H9 (cell line): ENCODE measurements around the gene CTSH. TPM values are rescaled to one million over a fixed set of nuclear protein-coding genes. Genes with fewer than 3 reads are reported as not detected.

Experiments used
- DNase-seq: peaks from one replicate; pipeline ENCODE4 v3.0.0-alpha.2; 2017
- H2AFZ ChIP-seq: one replicate; pipeline ENCODE4 v1.6.1; 2013; ENCODE audit warnings: mild to moderate bottlenecking, low read length, control low read depth, moderate library complexity
- H2AK5ac ChIP-seq: 2 replicates; pipeline ENCODE4 v1.6.1; 2013; ENCODE audit warnings: low read length, control low read depth, mixed read lengths; ENCODE audit not compliant: insufficient read length
- H2BK120ac ChIP-seq: one replicate; pipeline ENCODE4 v1.6.1; 2013; ENCODE audit warnings: low read depth, mild to moderate bottlenecking, low read length, control low read depth, inconsistent platforms; ENCODE audit not compliant: poor library complexity, severe bottlenecking
- H2BK12ac ChIP-seq: 2 replicates; pipeline ENCODE4 v1.6.1; 2013; ENCODE audit warnings: low read length, control low read depth, mixed read lengths, low read depth; ENCODE audit not compliant: insufficient read length
- H2BK15ac ChIP-seq: 2 replicates; pipeline ENCODE4 v1.6.1; 2013; ENCODE audit warnings: low read depth, low read length, control low read depth
- H2BK20ac ChIP-seq: one replicate; pipeline ENCODE4 v1.6.1; 2013; ENCODE audit warnings: low read depth, mild to moderate bottlenecking, low read length, control low read depth, inconsistent platforms; ENCODE audit not compliant: poor library complexity, severe bottlenecking
- H2BK5ac ChIP-seq: 2 replicates; pipeline ENCODE4 v1.6.1; 2013; ENCODE audit warnings: low read length, control low read depth, mixed read lengths; ENCODE audit not compliant: insufficient read length
- H3K14ac ChIP-seq: 2 replicates; pipeline ENCODE4 v1.6.1; 2013; ENCODE audit warnings: low read length, control low read depth; ENCODE audit not compliant: insufficient read depth
- H3K18ac ChIP-seq: 2 replicates; pipeline ENCODE4 v1.6.1; 2013; ENCODE audit warnings: low read depth, mild to moderate bottlenecking, mixed read lengths, low read length, control low read depth; ENCODE audit not compliant: insufficient read length
- H3K23ac ChIP-seq: 2 replicates; pipeline ENCODE4 v1.6.1; 2013; ENCODE audit warnings: low read length, control low read depth, mixed read lengths, low read depth; ENCODE audit not compliant: insufficient read length
- H3K23me2 ChIP-seq: 2 replicates; pipeline ENCODE4 v1.6.1; 2013; ENCODE audit warnings: low read depth, mild to moderate bottlenecking, mixed read lengths, low read length, control low read depth; ENCODE audit not compliant: insufficient read length, poor library complexity, severe bottlenecking
- H3K27ac ChIP-seq: 2 replicates; pipeline ENCODE4 v1.5.1; 2013; ENCODE audit warnings: low read length, control low read depth, mixed read lengths, low read depth; ENCODE audit not compliant: insufficient read length
- H3K27me3 ChIP-seq: 2 replicates; pipeline ENCODE4 v1.6.1; 2013; ENCODE audit warnings: low read length, control low read depth, inconsistent platforms; ENCODE audit not compliant: insufficient read depth
- H3K4ac ChIP-seq: 2 replicates; pipeline ENCODE4 v1.6.1; 2013; ENCODE audit warnings: low read depth, mild to moderate bottlenecking, control low read depth, inconsistent platforms, low read length, moderate library complexity
- H3K4me1 ChIP-seq: 2 replicates; pipeline ENCODE4 v1.6.1; 2013; ENCODE audit warnings: low read length, control low read depth, inconsistent platforms; ENCODE audit not compliant: insufficient read depth
- H3K4me2 ChIP-seq: 2 replicates; pipeline ENCODE4 v1.6.1; 2013; ENCODE audit warnings: low read length, control low read depth, mixed read lengths; ENCODE audit not compliant: insufficient read length, insufficient read depth
- H3K56ac ChIP-seq: 2 replicates; pipeline ENCODE4 v1.6.1; 2013; ENCODE audit warnings: low read depth, mild to moderate bottlenecking, mixed read lengths, low read length, control low read depth; ENCODE audit not compliant: insufficient read length
- H3K79me1 ChIP-seq: 2 replicates; pipeline ENCODE4 v1.6.1; 2013; ENCODE audit warnings: low read depth, mild to moderate bottlenecking, moderate library complexity, low read length, control low read depth, inconsistent platforms; ENCODE audit not compliant: insufficient read depth, poor library complexity, severe bottlenecking
- H3K79me2 ChIP-seq: 2 replicates; pipeline ENCODE4 v1.6.1; 2013; ENCODE audit warnings: low read length, control low read depth, inconsistent platforms; ENCODE audit not compliant: insufficient read depth
- H3K9ac ChIP-seq: 2 replicates; pipeline ENCODE4 v1.6.1; 2013; ENCODE audit warnings: low read length, control low read depth, mixed read lengths; ENCODE audit not compliant: insufficient read length; ENCODE audit errors: extremely low read depth
- H3K9me3 ChIP-seq: one replicate; pipeline ENCODE4 v1.6.1; 2013; ENCODE audit warnings: low read depth, low read length, inconsistent platforms; ENCODE audit not compliant: control insufficient read depth
- H3T11ph ChIP-seq: one replicate; pipeline ENCODE4 v1.6.1; 2013; ENCODE audit warnings: mild to moderate bottlenecking, low read length, control low read depth, inconsistent platforms
- H4K20me1 ChIP-seq: one replicate; pipeline ENCODE4 v1.6.1; 2013; ENCODE audit not compliant: control insufficient read depth, insufficient read length, insufficient read depth
- H4K5ac ChIP-seq: 2 replicates; pipeline ENCODE4 v1.6.1; 2013; ENCODE audit warnings: low read depth, mild to moderate bottlenecking, mixed read lengths, low read length, control low read depth; ENCODE audit not compliant: insufficient read length
- H4K8ac ChIP-seq: replicated peaks from 2 replicates; pipeline ENCODE4 v1.6.1; 2013; ENCODE audit warnings: low read length, control low read depth, mixed read lengths, low read depth; ENCODE audit not compliant: insufficient read length
- H4K91ac ChIP-seq: 2 replicates; pipeline ENCODE4 v1.6.1; 2013; ENCODE audit warnings: low read depth, mild to moderate bottlenecking, moderate library complexity, mixed read lengths, low read length, control low read depth; ENCODE audit not compliant: insufficient read length
- H3K27ac Mint-ChIP-seq, 3 experiments: 2 replicates in 2 of 3; 3 replicates in 1 of 3; pipeline ENCODE4 v1.8.0; 2020 to 2021; ENCODE audit warnings: mixed read lengths in 3 of 3, mild to moderate bottlenecking in 1 of 3, moderate library complexity in 1 of 3
- H3K27me3 Mint-ChIP-seq: 2 replicates; pipeline ENCODE4 v1.8.0; 2021; ENCODE audit warnings: low read depth, mild to moderate bottlenecking, moderate library complexity, mixed read lengths
- H3K36me3 Mint-ChIP-seq, 3 experiments: 2 replicates in 2 of 3; 3 replicates in 1 of 3; pipeline ENCODE4 v1.8.0; 2020 to 2021; ENCODE audit warnings: low read depth in 3 of 3, mixed read lengths in 3 of 3; ENCODE audit not compliant: insufficient read depth in 1 of 3
- H3K4me1 Mint-ChIP-seq, 2 experiments: 2 replicates each; pipeline ENCODE4 v1.8.0; 2020; ENCODE audit warnings: mixed read lengths in 2 of 2
- H3K4me3 Mint-ChIP-seq, 2 experiments: 2 replicates in 1 of 2; 3 replicates in 1 of 2; pipeline ENCODE4 v1.8.0; 2020 to 2021; ENCODE audit warnings: mild to moderate bottlenecking in 2 of 2, mixed read lengths in 2 of 2, moderate library complexity in 1 of 2
- H3K9me3 Mint-ChIP-seq, 2 experiments: 2 replicates in 1 of 2; 3 replicates in 1 of 2; pipeline ENCODE4 v1.8.0; 2020; ENCODE audit warnings: mild to moderate bottlenecking in 2 of 2, mixed read lengths in 2 of 2, moderate library complexity in 1 of 2
- WGBS: extraction: QIAGEN DNeasy Blood & Tissue Kit; methylation state at CpG from one replicate; pipeline ENCODE4 v1.1.7; 2013; ENCODE audit warnings: missing lambda C conversion rate, low lambda C conversion rate, mixed read lengths; ENCODE audit not compliant: insufficient read length; ENCODE audit errors: extremely low coverage; 5-methylcytosine and 5-hydroxymethylcytosine counted together
- total RNA-seq: library from RNA; stranded (reverse); gene quantifications from 2 replicates; pipeline ENCODE4 v1.2.1, GENCODE V29; 2021
- TF ChIP-seq, protein P1 (sequence below): fragments of 200-600 bp; sonication (generic); conservative IDR thresholded peaks from 3 replicates; pipeline ENCODE4 v1.8.0; 2021; ENCODE audit warnings: antibody characterized with exemption, mild to moderate bottlenecking

CTSH gene
- total RNA-seq, 1 experiment from 2014 or later, result 15.5 TPM

GRCh38 chr15:78895471-78895870 is 49.4 kb downstream of the CTSH start:
- Histone ChIP-seq H3K79me1 (peaks cover 9% of the 10 kb centered on the region), H3K4me2 (no peak overlapping the region), H2BK15ac (no peak overlapping the region), H2AK5ac (no peak overlapping the region), H3K23ac (no peak overlapping the region), H2BK120ac (no peak overlapping the region), H3K23me2 (no peaks in the 10 kb centered on the region), H4K8ac (no peak overlapping the region), H3K27me3 (no peaks in the 10 kb centered on the region), H3K9me3 (no peaks in the 10 kb centered on the region), H3K79me2 (no peaks in the 10 kb centered on the region), H3K56ac (no peak overlapping the region), H3K9ac (no peak overlapping the region), H2AFZ (no peak overlapping the region), H3K4ac (no peak overlapping the region), H3K14ac (no peak overlapping the region), H4K91ac (no peak overlapping the region), H4K5ac (no peak overlapping the region), H2BK5ac (no peak overlapping the region), H3K4me1 (no peaks in the 10 kb centered on the region), H3T11ph (no peak overlapping the region), H2BK12ac (no peak overlapping the region), H3K18ac (no peak overlapping the region), H2BK20ac (no peak overlapping the region), H3K27ac (no peak overlapping the region), H4K20me1 (no peaks in the 10 kb centered on the region)
- H3K4me1 Mint-ChIP-seq, result no peaks in the 10 kb centered on the region
- no peaks in the 10 kb centered on the region for H3K9me3 Mint-ChIP-seq
- no peak for DNase-seq
- H3K27me3 Mint-ChIP-seq, result no peaks in the 10 kb centered on the region
- H3K4me3 Mint-ChIP-seq, result no peak overlapping the region
- peaks cover 65 to 99% (median 95%) of the 10 kb centered on the region in 3 experiments for H3K36me3 Mint-ChIP-seq
- TF ChIP-seq, protein P1, sequence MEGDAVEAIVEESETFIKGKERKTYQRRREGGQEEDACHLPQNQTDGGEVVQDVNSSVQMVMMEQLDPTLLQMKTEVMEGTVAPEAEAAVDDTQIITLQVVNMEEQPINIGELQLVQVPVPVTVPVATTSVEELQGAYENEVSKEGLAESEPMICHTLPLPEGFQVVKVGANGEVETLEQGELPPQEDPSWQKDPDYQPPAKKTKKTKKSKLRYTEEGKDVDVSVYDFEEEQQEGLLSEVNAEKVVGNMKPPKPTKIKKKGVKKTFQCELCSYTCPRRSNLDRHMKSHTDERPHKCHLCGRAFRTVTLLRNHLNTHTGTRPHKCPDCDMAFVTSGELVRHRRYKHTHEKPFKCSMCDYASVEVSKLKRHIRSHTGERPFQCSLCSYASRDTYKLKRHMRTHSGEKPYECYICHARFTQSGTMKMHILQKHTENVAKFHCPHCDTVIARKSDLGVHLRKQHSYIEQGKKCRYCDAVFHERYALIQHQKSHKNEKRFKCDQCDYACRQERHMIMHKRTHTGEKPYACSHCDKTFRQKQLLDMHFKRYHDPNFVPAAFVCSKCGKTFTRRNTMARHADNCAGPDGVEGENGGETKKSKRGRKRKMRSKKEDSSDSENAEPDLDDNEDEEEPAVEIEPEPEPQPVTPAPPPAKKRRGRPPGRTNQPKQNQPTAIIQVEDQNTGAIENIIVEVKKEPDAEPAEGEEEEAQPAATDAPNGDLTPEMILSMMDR, result no peak
- no peak overlapping the region for H3K27ac Mint-ChIP-seq
- no CpG with 5 or more reads among the region's 3 CpGs for WGBS
